SK-N-SH (cell line): Measurements from ENCODE around the gene TANC1.

Experiments
- CTCF ChIP-seq: fragments of 200-600 bp; sonication (generic); IDR thresholded peaks from 2 replicates; pipeline ENCODE4 v1.6.1; 2017; ENCODE audit warnings: antibody characterized with exemption, mild to moderate bottlenecking, moderate library complexity
- MXI1 ChIP-seq: IDR thresholded peaks from 2 replicates; pipeline ENCODE4 v1.6.1; 2012; ENCODE audit warnings: mild to moderate bottlenecking, low read depth, low read length, improper control_type of control experiment
- POLR2AphosphoS5 ChIP-seq: IDR thresholded peaks from 2 replicates; pipeline ENCODE4 v1.6.1; 2012; ENCODE audit warnings: low read depth, low read length
- REST ChIP-seq: IDR thresholded peaks from 2 replicates; pipeline ENCODE4 v1.6.1; 2012; ENCODE audit warnings: mild to moderate bottlenecking, low read depth, low read length, moderate library complexity
- TAF1 ChIP-seq: IDR thresholded peaks from 2 replicates; pipeline ENCODE4 v1.6.1; 2012; ENCODE audit warnings: low read depth, mild to moderate bottlenecking, low read length, moderate library complexity, borderline replicate concordance

- TF ChIP-seq CTCF (no peak), POLR2AphosphoS5 (no peak), MXI1 (no peak), REST (no peak), TAF1 (no peak)
Measured at GRCh38 chr2:159217676-159218075, 249.2 kb downstream of the TANC1 start.
